Stimulated activated CD8-positive, alpha-beta memory T cell treated with anti-CD3 and anti-CD28 coated beads, Interleukin-15, amount 100 ng/mL, for 24 hours (primary cell): Measurements from ENCODE around the gene GBGT1.
"Not testable (repeated sequence)": the region's sequence is repeated elsewhere in the genome, so short reads cannot be mapped to it uniquely, and the experiment has no call there.

ENCODE experiments used
- DNase-seq: peaks from one replicate; pipeline ENCODE4 v3.0.0-alpha.2; 2020; ENCODE audit warnings: low read depth

The GBGT1 gene

GRCh38 chr9:133195029-133195428 is 31.3 kb upstream of the GBGT1 start:
- DNase-seq, result no peak

GRCh38 chr9:133194597-133194996 is 30.9 kb upstream of the GBGT1 start:
- DNase-seq, result no peak

- no peak for DNase-seq
Measured at GRCh38 chr9:133191989-133192388, 28.3 kb upstream of the GBGT1 start.

GRCh38 chr9:133189826-133190225 is 26.1 kb upstream of the GBGT1 start:
- DNase-seq, result no peak

- DNase-seq, result no peak
Measured at GRCh38 chr9:133188843-133189180, 25.1 kb upstream of the GBGT1 start.

GRCh38 chr9:133188006-133188842 is 24.5 kb upstream of the GBGT1 start:
- no peak for DNase-seq

GRCh38 chr9:133187561-133188005 is 23.9 kb upstream of the GBGT1 start:
- no peak for DNase-seq

- DNase-seq, result no peak
Measured at GRCh38 chr9:133186736-133187135, 23.0 kb upstream of the GBGT1 start.

GRCh38 chr9:133184971-133185370 is 21.3 kb upstream of the GBGT1 start:
- no peak for DNase-seq

- DNase-seq, result no peak
Measured at GRCh38 chr9:133182151-133182550, 18.4 kb upstream of the GBGT1 start.

- no peak for DNase-seq
Measured at GRCh38 chr9:133181561-133181960, 17.8 kb upstream of the GBGT1 start.

- no peak for DNase-seq
Measured at GRCh38 chr9:133180953-133181352, 17.2 kb upstream of the GBGT1 start.

GRCh38 chr9:133173056-133173455 is 9.3 kb upstream of the GBGT1 start:
- no peak for DNase-seq

- DNase-seq, result no peak
Measured at GRCh38 chr9:133171161-133171961, 7.6 kb upstream of the GBGT1 start.

- DNase-seq, result no peak
Measured at GRCh38 chr9:133170716-133171115, 7.0 kb upstream of the GBGT1 start.

GRCh38 chr9:133169687-133170086 is 6.0 kb upstream of the GBGT1 start:
- not testable (repeated sequence) for DNase-seq

GRCh38 chr9:133169102-133169501 is 5.4 kb upstream of the GBGT1 start:
- DNase-seq, result no peak

GRCh38 chr9:133168432-133168831 is 4.7 kb upstream of the GBGT1 start:
- no peak for DNase-seq

GRCh38 chr9:133167769-133168168 is 4.1 kb upstream of the GBGT1 start:
- DNase-seq, result no peak

GRCh38 chr9:133167096-133167730 is 3.5 kb upstream of the GBGT1 start:
- DNase-seq, result no peak

- DNase-seq, result no peak
Measured at GRCh38 chr9:133166392-133166791, 2.7 kb upstream of the GBGT1 start.

GRCh38 chr9:133165452-133165730 is 1.7 kb upstream of the GBGT1 start:
- no peak for DNase-seq

- DNase-seq, result no peak
Measured at GRCh38 chr9:133164191-133164590, 477 bp upstream of the GBGT1 start.
